Measurements from ENCODE around the gene MAPKAPK2. TPM values are rescaled to one million over a fixed set of nuclear protein-coding genes. Genes with fewer than 3 reads are reported as not detected.
A peak's percentile ranks its signal among the peaks of the same experiment; 100 is the strongest.

Gene MAPKAPK2
- total RNA-seq, 6 donors from 2014 or later, result 64.8 to 135 (median 84.3) TPM

DNA sequence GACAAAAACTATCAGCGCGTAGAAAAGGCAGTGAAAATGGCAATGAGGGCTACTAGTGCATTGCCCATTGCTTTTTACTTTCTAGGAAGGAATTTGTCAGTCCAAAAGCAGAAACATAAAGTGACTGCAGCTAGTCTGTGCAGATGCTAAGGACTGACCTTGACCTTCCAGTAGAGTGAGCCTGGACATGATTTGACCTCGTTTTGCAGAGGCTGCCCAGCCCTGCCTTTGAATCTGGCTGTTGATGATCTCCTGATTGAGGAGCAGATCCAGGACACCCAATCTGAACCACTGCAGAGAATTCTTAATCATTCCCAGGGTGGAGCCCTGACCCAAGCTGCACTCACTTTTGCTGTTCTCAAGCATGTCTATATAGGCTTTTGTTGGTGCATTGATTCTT, 27.8 kb upstream of the MAPKAPK2 start:
- Histone ChIP-seq H3K9me3 (no peaks in the 10 kb centered on the region), H3K27me3 (no peaks in the 10 kb centered on the region), H3K27ac (no peak overlapping the region), H3K4me3 (no peak overlapping the region), H3K4me1 (peaks cover 0 to 12% (median 10%) of the 10 kb centered on the region in 4 donors), H3K36me3 (no peaks in the 10 kb centered on the region)
- TF ChIP-seq EP300 (IDR thresholded peaks at IDR 0.05) (no peak), POLR2A (IDR thresholded peaks at IDR 0.05) (no peak), POLR2AphosphoS5 (IDR thresholded peaks at IDR 0.05) (no peak)
- TF ChIP-seq, protein P1, sequence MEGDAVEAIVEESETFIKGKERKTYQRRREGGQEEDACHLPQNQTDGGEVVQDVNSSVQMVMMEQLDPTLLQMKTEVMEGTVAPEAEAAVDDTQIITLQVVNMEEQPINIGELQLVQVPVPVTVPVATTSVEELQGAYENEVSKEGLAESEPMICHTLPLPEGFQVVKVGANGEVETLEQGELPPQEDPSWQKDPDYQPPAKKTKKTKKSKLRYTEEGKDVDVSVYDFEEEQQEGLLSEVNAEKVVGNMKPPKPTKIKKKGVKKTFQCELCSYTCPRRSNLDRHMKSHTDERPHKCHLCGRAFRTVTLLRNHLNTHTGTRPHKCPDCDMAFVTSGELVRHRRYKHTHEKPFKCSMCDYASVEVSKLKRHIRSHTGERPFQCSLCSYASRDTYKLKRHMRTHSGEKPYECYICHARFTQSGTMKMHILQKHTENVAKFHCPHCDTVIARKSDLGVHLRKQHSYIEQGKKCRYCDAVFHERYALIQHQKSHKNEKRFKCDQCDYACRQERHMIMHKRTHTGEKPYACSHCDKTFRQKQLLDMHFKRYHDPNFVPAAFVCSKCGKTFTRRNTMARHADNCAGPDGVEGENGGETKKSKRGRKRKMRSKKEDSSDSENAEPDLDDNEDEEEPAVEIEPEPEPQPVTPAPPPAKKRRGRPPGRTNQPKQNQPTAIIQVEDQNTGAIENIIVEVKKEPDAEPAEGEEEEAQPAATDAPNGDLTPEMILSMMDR (IDR thresholded peaks at IDR 0.05), result no peak
- ATAC-seq (ENCODE audit: low FRiP score in 2 of 2) (no peak), DNase-seq (no peak)
- 89 to 93% methylated on average over 3 of the region's 3 CpGs for WGBS, 2 donors

DNA sequence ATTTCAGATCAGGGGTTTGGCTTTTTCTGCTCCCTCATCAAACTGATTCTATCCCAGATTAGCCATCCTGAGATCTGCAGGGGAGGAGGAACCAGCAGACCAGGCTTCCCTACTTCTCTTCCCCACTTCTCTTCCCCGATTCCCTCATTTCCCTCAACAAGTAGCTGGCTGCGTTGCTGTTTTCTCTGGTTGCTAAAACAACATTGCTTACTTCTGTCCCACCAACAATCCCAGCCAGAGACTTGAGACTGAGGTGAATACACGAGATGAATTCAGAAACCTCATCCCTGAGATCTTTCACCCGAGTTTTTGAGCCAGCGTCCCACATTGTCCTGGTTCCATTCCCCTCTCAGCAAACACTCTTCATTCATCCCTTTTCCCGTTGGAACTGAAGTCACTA, 27.0 kb upstream of the MAPKAPK2 start:
- H3K4me3 ChIP-seq, result no peak overlapping the region
- no peak overlapping the region for H3K27ac ChIP-seq
- 59 to 65% methylated on average over 5 to 6 of the region's 6 CpGs for WGBS, 2 donors
- DNase-seq (no peak), ATAC-seq (ENCODE audit: low FRiP score in 2 of 2) (no peak)
- H3K27me3 ChIP-seq, result no peaks in the 10 kb centered on the region
- peaks cover 0 to 17% (median 10%) of the 10 kb centered on the region in 4 donors for H3K4me1 ChIP-seq
- H3K9me3 ChIP-seq, result no peaks in the 10 kb centered on the region
- no peaks in the 10 kb centered on the region for H3K36me3 ChIP-seq
- TF ChIP-seq EP300 (IDR thresholded peaks at IDR 0.05) (no peak), POLR2AphosphoS5 (IDR thresholded peaks at IDR 0.05) (no peak), POLR2A (IDR thresholded peaks at IDR 0.05) (no peak)

DNA sequence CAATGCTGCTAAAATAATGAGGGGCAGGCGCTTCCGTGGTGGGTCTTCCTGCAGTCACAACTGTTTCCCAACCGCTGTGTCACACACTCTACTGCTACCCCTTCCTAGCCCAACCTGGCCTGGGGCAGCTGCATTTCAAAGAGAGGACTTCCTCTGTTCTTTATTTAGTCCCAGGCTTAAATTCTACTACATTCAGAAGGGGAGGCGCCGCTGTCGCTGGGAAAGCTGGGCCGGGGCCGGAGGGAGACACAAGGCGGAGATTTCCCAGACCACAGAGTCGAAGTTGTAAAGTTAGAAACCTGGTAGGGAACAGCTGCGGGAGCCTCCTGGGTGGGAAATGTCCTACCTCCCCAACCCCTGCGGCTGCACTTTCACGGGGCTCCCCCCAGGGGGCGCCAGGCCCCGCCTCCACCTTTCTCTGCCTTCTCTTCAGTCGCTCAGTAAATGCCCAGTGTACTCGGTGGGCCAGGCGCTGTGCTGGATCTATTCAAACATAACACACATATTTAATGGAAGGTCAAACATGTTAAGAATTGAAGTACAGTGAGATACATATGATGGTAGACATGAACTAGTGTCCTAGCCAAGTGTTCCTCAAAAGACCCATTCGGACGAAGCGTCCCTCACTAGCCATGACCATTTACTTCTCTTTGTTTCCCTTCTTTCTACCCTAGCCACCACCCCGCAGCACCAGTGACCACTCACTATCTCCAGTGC, 26.3 kb upstream of the MAPKAPK2 start:
- H3K36me3 ChIP-seq, result no peaks in the 10 kb centered on the region
- H3K27me3 ChIP-seq, result no peaks in the 10 kb centered on the region
- H3K27ac ChIP-seq, result no peak overlapping the region
- 30 to 42% methylated on average over 16 to 22 of the region's 22 CpGs for WGBS, 2 donors
- no peak overlapping the region for H3K4me3 ChIP-seq
- DNase-seq, result peak; percentile 63 to 88
- ATAC-seq (ENCODE audit: low FRiP score in 2 of 2), result peak; percentile 78 to 79
- H3K9me3 ChIP-seq, result no peaks in the 10 kb centered on the region
- TF ChIP-seq, protein P1 (IDR thresholded peaks at IDR 0.05), result peak; percentile 51 to 75 (median 66)
- no peak for TF ChIP-seq POLR2A (IDR thresholded peaks at IDR 0.05)
- peaks cover 5 to 24% (median 14%) of the 10 kb centered on the region in 4 donors for H3K4me1 ChIP-seq

DNA sequence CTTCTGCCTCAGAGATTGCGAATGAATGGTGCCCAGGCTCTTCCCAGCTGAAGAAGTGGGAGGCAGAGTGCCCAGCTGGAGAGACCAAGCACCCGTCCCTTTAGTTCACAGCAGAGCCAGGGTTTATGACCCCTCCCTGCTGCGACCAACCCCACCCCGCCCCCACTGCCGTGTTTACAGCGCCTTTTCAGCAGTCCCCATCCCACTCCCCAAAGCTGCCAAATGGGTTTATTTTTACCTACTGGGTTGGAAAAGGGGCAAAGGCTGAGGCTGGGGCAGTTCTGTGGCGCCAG, 25.8 kb upstream of the MAPKAPK2 start:
- no peak overlapping the region for H3K4me3 ChIP-seq
- H3K36me3 ChIP-seq, result no peaks in the 10 kb centered on the region
- no peak overlapping the region for H3K27ac ChIP-seq
- ATAC-seq (ENCODE audit: low FRiP score in 2 of 2), result no peak
- peaks cover 10 to 29% (median 19%) of the 10 kb centered on the region in 4 donors for H3K4me1 ChIP-seq
- H3K9me3 ChIP-seq, result no peaks in the 10 kb centered on the region
- peak in 1 of 2 donors; percentile 21 for DNase-seq
- 75 to 79% methylated on average over 7 of the region's 7 CpGs for WGBS, 2 donors
- TF ChIP-seq, protein P1 (IDR thresholded peaks at IDR 0.05), result no peak
- TF ChIP-seq EP300 (IDR thresholded peaks at IDR 0.05), result no peak
- TF ChIP-seq POLR2AphosphoS5 (IDR thresholded peaks at IDR 0.05), result no peak
- TF ChIP-seq POLR2A (IDR thresholded peaks at IDR 0.05), result no peak
- H3K27me3 ChIP-seq, result no peaks in the 10 kb centered on the region

DNA sequence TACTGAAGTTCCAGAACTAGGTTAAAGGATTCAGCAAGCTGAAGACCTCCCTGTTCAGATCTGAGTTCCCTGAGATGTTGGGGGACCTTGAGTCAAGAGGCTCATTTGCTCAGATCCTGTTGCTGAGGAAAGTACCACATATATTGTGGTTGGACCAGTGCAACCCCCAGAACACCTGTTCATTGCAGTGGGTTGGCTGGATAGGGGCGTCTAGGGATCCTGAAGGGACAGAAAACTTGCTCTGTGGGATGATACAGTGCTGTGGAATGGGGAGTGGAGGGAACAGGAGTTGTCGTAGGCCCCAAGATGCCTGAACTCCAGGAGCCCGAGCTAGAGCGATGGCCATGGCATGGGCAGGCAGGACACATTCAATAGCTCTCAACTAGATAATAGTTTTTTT, 24.6 kb upstream of the MAPKAPK2 start:
- ATAC-seq (ENCODE audit: low FRiP score in 2 of 2), result no peak
- Histone ChIP-seq H3K4me1 (peaks cover 13 to 33% (median 25%) of the 10 kb centered on the region in 4 donors), H3K9me3 (no peaks in the 10 kb centered on the region), H3K27me3 (no peaks in the 10 kb centered on the region), H3K4me3 (no peak overlapping the region), H3K36me3 (no peaks in the 10 kb centered on the region), H3K27ac (no peak overlapping the region)
- DNase-seq, result no peak
- 96 to 99% methylated on average over 4 of the region's 4 CpGs for WGBS, 2 donors
- TF ChIP-seq, protein P1 (IDR thresholded peaks at IDR 0.05), result no peak
- no peak for TF ChIP-seq POLR2A (IDR thresholded peaks at IDR 0.05)
- no peak for TF ChIP-seq POLR2AphosphoS5 (IDR thresholded peaks at IDR 0.05)
- no peak for TF ChIP-seq EP300 (IDR thresholded peaks at IDR 0.05)

Data from upper lobe of left lung (tissue), 6 donors.